Activated CD8-positive, alpha-beta memory T cell treated with anti-CD3 and anti-CD28 coated beads, Interleukin-2, amount 50 U/mL, for 4 hours (primary cell): ENCODE measurements around the gene SDCCAG8.

Experiments used
- DNase-seq: peaks from one replicate; pipeline ENCODE4 v3.0.0-alpha.2; 2020

SDCCAG8 gene

DNA sequence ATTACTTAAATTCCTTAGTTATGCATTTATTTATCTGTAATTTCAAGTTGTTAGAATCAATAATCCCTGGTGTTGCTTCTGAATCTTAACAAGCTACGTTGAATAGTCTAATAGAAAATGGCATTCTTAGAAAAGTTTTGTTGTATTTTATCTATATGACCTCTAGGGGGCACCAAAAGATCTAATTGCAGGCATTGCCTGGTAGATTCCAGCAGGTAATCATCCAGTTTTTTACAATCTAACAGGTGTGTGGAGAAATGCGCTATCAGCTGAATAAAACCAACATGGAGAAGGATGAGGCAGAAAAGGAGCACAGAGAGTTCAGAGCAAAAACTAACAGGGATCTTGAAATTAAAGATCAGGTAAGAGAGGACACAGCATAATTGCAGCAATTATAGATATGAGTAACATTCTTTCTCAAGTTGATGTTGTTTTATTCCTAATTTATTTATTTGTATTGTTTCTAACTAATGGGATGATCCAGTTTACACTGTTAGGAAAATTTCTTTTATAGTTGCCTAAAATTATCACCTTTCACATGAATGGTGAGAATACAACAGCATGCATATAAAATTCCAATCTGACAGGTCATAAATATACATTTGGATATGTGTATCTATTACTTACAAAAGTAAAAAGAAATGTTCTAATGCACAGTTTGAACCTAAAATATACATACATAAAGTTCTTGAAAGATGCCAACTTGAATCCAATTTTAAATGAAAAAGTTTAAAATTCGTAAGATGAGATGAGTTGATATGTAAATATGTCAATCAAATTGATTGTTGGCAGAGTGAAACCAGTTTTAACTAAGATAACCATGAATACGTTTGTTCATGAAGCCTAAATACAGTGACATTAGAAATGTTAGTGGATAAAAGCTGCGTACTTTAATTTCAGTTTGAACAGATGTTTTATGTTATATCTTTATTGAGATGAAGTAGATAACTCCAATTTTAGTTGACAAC is 88.4 kb downstream of the SDCCAG8 start:
- no peak for DNase-seq

DNA sequence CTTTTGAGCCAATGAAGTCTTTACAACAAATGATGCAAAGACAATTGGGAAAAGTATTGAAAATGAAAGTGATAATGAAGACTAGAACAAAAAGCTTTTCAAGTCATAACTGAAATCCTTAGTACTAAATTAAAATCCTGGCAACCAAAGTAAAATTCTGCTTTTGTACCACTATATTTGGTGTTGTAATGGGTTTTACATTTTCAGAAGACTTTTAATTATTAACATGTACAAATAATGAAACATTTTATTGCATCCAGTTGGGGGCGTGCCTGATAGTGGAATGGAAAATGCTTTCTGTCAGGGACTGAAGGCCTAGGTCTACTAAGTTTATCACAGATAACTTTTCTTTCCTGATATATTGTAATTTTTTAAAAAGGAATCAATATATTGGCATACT is 89.4 kb downstream of the SDCCAG8 start:
- no peak for DNase-seq

DNA sequence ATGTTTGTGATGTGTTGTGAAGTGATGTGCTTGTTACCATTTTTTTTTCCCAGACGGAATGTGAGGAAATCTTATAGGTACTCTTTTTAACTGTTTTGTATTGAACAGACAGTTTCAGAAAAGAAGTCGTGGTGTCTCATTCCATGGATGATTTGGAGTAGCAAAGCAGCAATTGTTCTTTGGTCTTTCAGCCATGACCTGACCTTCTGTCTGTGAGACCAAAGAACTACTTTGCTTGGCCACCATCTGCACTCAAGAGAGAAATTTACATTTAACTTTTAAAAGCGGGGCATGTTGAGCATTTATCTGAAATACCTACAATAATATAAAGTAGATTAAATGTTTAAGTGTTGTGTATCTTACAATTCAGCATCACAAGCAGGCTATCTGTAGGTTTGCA is 90.2 kb downstream of the SDCCAG8 start:
- DNase-seq = no peak

DNA sequence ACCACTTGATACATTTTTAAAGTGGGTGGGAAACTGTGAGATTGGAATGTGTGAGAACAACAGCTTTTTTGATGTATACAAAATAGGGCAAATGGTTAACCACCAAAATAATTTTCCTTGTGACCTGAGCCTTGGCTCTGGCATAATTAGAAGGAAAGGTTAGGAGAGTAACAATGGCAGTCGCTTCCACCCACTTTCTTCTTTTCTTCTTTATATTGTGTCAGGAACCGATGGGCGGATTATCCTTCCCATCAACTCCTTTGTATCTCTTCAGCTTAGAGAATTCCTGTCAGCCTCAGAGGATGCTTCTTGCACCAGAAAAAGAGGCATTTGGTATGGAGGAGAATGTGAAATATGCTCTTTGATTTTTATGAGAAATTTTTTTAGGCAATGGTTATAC is 90.6 kb downstream of the SDCCAG8 start:
- no peak for DNase-seq

DNA sequence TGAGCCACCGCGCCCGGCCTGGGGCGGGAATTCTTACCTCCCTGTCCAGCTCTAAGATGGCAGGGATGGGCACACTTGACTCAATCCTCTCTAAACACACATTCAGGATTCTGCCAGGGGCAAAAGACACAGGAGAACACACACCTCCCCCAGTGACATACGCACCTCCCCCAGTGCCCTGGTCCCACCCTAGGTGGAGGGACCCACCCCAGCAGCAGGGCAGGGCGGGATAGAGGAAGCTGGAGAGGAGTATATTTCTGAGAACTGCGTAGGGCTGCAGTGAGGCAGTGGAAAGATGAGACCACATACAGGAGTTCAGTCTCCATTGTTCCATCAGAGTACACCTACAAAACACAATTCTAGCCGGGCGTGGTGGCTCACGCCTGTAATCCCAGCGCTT is 92.5 kb downstream of the SDCCAG8 start:
- DNase-seq = no peak

DNA sequence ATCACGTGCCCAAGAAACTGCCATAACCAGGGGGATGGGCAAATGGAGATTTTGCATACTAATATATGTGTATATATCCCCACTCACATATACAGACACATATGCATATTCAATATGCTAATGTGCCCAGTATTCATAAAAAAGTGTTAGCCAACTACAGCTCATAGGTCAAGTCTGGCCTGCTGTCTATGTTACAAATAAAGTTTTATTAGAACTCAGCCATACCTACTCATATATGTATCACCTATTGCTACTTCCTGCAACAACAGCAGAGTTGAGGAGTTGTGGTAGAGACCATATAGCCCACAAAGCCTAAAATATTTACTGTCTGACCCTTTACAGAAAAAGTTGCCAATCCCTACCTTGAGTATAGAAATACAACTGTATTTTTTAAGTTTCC is 93.3 kb downstream of the SDCCAG8 start:
- no peak for DNase-seq

DNA sequence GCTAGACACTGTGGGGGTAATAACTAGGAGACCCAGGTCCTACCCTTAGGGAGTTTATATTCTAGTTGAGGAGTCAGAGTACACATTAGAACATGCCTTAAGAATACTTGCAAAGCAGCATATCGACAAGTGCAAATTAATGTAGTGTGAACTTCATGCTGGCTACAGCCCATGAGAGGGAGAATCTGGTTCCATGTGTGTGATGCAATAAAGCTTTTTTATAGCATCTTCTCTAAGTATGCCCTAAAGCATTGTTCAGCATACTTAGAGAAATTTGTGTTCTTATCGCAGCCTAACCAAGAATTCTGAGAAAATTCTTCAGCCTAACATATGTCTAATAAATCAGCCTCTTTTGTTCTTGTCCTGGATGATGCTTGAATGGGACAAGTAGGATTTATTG is 95.5 kb downstream of the SDCCAG8 start:
- DNase-seq = no peak

DNA sequence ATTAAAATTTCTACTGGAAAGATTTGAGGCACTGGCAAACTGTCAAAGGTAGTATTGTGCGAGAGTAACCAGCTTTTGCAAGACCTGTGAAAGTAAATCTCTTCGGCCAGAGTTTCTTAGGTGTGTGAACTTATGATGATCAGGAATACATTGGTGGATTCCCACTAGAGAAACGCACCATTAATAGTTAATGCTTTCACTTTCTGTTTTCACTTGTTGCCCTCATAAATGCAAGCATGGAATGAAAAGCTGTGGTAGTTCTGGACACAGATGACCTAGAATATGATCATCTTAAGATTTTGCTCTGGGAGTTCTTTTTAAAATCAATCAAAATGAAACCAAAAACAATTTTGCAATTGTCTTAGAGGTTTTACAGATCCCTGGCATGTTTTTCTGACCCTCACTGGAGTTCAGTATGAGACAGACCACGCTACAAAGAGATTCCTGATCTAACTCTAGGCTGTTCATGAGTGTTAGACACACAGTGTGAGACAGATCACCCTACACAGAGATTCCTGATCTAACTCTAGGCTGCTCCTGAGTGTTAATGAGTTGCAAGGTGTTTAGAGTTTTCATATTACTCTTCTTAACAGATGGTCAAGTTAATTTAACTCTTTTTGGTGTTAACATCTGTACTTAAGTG is 98.8 kb downstream of the SDCCAG8 start:
- no peak for DNase-seq

DNA sequence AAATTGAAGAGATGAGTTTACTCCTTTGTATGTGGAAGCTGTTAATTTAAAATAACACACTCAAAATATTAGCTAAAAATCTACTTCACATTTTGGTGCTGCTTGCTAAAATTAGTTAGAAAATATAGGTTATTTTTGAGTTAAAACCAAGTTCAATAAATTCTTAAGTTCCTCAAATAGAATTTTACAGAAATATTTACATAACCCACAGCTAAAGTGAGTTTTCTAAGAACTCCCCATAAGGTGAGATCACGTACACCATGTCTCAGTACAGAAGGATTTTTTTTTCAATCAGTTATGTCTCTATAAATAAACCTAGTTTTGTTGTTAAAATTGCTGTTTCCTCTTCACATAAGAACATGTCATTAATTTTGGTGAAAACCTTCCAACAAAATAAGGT is 108.0 kb downstream of the SDCCAG8 start:
- no peak for DNase-seq

DNA sequence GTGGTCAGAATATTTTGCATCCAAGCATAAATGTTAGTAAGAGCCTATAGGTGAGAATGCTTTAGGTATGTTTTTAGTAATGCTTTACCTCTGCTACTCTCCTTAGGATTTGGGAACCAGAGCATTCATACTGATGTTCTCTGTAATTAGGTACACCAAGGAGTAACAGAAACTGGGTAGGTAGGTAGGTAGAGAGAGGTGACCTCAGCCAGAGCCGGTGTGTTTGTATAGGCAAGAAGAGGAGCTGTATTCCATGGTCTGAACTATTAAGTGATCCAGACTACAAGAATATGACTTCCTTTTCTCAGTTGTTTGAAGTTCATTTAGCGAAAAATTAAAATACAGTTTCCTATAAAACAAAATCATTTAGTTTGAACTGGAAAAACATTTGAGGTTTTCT is 108.5 kb downstream of the SDCCAG8 start:
- no peak for DNase-seq

DNA sequence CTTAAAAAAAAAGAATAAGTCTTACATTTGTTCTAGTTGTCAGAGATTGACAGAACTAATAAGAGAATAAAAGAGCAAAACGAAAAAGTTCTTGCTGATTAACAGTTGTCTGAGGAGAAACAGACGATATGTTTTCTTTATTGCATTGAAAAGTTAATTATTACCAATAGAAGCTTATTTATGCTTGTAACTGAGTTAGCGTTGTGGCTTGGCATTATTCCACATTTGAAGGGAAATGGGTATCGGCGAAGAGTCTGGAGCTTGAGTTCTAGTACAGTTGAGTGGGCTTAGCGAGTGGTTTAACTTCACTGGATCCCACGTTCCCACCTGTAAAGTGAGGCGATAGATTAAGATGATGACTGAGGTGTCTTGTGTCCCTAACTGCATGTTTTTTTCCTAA is 109.0 kb downstream of the SDCCAG8 start:
- no peak for DNase-seq

DNA sequence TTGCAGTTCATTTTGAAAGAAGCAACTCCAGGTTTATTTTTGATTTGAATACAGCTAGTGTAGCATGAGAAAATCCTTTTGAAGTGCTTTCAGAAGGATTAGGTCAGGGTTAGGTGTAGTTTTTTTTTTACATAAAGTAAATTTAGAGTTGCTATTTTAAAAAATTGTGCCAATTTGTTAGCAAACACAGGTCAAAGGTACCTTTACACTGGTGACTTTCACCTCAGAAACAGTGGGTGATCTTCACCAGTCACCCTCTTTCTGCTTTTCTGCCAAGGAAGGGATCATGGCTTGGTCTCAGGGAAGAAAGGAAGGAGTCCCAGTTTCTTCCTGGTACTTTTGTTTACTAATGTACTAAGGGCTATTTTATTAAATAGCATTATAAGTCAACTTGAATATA is 111.5 kb downstream of the SDCCAG8 start:
- DNase-seq = no peak

DNA sequence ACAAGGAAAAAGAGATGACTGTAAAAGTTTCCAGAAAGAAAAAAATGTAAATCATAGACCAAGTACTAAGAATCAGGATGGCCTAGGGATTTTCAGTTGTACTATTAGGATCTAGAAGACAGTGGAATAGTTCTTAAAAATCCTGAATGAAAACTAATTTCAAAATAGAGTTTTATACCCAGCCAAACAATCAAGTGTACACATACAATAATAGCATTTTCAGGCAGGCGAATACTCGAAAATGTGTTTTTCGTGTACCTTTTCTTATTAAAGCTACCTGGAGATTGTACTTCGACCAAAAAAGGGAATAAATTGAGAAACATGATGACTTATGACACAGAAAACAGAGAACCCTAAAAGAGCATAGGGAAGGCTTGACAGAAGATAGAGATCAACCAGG is 118.6 kb downstream of the SDCCAG8 start:
- no peak for DNase-seq

DNA sequence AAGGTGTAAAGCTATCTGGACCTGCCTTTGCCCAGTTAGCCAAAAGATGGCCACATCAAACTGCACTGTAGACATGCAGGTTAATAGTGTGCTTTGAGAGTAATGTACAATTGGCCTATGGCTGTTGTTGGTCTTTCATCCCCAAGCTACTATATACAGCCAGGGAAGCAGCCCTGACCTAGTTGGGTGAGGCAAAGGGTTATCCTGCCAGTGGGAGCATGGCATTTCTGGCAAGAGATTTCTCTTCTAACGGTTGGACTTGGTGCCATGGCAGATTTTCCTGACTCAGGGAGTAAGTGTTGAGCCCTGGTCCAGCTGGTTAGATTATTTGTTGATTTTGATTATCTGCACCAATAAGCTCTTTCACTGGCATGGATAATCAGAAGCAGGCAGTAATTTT is 119.8 kb downstream of the SDCCAG8 start:
- DNase-seq = no peak

DNA sequence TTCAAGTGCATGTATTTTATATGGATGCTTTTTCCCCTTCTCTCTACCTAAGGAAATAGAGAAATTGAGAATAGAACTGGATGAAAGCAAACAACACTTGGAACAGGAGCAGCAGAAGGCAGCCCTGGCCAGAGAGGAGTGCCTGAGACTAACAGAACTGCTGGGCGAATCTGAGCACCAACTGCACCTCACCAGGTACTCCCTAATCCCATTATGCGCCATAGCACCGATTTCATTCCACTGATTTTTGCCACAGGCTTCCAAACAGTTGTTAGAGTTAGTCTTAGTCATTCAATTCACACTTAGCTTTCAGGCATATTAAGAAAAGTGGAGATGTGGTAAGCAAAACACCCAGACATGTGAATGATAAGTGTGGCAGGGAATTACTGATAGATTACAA is 122.8 kb downstream of the SDCCAG8 start:
- no peak for DNase-seq

DNA sequence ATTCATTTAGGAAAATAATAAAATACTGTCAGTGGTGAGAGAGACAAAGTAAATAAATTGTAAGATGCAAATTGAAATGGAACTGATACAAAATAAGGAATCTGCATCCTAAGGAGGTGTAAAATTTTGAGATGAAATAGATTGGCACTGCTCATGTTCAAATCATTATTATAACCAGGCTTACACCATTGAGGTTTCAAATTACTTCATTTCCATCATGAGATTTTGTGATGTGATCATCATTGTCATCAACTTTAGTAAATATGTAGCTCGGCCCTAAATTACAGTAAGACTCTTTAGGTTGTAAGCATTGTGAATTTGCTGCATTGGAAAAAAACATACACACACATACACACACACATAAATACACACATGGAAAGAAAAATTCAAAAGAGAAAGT is 123.4 kb downstream of the SDCCAG8 start:
- no peak for DNase-seq

DNA sequence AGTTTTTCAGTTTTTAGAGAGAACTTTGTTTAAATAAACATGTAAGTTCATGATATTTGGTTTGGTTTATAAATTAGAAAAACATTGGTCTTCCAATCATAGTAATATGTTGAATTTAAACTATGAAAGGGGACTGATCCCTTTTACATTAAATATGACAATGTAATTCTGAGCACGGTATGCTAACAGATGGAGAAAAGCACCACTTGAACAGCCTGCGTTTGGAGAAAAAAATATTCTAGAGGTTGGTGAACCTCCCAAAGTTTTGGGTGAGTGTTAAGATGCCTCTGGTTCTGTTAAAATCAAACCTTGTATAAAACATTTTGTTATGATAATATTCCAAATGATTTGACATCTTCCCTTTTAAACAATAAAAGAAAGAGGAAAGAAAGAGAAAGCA is 123.9 kb downstream of the SDCCAG8 start:
- no peak for DNase-seq

DNA sequence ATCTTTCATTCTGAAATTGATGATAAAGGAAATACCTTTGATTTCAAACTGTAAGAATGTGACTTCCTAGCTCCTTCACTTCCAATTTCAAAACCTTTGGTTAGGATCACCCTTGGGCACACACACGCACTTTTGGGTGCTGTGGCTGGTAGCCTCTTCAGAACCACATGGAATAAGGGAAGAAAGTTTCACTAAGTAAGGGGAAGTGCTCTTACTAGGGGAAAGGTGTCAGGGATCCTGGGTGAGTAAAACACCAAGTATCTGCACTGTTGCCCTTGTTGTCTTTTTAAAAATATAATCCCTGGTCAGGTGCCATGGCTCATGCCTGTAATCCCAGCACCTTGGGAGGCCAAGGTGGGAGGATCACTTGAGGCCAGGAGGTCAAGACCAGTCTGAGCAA is 132.4 kb downstream of the SDCCAG8 start:
- DNase-seq = no peak

DNA sequence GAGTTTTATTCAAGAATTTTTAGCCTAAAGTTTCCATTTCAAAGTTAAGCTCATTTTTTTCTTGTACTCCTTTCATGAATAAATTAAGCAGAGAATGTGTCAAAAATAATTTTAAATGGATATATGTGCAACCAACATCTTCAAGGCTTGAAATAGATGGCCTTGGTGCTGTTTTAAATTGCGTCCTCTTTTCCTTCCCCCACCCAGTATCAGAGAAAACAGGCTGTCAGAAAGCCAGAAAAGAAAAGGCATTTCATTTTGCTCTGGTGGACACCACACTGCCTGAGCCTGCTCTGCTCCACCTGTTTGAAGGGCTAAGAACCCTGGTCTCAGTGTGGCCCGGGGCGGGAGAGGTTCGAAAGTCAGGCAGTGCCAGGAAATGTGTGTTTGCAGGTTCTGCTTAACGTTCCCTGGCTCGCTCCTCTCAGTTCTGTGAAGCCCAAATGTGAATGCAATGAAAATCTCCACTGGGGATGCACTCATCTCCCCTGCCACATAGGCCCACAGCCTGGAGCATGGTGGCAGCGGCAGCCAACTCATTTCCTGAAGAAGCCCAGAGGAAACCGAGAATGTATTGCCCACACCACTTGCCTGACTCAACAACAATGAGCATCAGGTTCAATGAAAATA is 134.4 kb downstream of the SDCCAG8 start:
- DNase-seq = no peak

DNA sequence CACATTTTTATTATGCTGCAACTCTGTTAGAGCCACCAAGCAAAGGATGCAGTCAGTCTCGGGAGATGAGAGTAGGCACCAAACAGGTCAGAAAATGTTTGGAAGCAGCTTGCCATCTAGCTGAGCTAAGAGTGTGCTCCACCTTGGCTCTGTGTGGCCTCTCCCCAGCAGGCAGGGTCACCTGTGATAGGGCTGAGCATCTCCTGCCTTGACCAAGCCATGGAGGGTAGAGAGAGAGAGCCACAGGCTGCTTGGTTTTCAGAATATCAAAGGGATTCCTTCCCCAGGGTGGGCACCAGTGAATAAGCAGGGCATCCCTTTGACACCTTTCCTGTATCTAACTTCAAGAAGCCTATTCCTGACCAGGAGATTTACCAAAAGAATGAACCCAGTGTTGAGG is 135.5 kb downstream of the SDCCAG8 start:
- no peak for DNase-seq

DNA sequence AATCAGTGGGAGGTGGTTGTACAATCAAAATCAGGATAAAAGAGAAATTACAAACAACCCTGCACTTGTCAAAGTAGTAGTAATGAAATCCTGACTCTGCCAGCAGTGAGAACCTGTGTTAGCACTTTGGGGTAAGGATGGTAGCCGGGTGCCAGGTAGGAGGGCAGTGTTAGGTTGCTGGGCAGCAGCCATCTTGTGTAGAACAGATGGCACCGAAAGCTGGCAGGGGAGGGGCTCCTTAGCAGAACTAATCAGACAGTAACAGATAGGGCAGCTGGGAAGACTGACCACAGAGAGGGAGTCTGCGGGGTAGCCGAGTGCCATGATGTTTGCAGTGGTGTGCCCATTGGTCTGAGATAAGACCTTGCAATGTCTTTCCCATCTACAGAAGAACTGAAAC is 137.3 kb downstream of the SDCCAG8 start:
- no peak for DNase-seq

DNA sequence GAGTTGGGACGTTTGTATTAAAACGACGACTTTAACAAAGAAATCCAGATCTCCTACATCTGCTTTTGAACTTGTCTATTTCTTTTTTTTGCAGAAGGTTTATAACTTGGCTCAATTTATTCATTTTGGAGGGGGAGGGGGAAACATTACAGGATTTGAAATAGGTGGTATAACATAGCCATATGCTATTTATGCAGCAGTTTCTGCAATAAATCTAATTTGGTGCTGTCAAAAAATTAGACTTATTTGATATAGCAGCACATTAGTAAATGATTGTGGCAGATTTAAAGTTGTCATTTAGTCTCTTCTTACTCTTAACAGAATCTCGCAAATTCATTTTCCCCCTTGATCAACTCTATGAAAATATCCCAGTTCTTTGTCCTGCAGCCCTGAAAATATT is 138.2 kb downstream of the SDCCAG8 start:
- no peak for DNase-seq

DNA sequence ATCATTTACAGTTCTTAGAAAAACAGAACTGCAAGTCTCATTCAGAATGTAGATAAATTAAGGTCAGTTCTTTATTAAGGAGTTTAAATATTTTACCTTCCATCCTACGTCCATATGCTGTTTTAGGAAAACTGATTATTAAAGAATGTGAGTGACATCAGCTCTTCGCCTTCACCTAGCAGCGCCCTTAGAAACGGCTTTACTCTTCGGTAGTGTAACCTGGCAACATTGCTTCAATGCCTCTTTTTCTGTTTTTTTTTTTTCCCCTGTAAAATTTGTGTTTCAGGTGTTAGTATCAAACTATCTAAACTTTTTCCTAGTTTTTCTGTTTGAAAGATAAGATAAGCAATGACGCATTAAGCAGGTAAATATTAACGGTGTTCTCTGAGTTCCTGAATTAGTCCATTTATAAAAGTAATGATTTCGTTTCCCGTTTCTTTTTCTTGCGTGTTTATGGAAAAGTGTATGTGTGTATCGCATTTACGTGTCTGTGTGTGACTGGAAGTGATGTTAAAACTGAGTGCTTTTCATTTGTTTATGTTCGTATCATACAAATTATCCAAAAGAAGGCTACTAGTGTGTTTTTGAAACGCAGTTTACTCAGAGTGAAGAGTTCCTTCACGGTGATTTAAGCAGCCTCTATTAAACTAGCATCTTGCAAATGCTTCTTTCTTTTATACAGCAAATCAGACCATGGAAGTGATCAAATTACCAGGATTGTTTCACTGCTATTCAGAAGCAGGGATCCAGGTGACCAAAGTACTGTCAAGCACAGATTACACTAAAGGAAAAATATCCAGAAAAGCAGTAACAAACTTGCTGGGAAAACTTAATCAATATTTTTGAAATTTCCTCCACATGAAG is 139.0 kb downstream of the SDCCAG8 start:
- no peak for DNase-seq
